ENCODE results near the gene ZNF443.
A peak's percentile ranks its signal among the peaks of the same experiment; 100 is the strongest.
"Not testable (repeated sequence)": the region's sequence is repeated elsewhere in the genome, so short reads cannot be mapped to it uniquely, and the experiment has no call there.

ZNF443 gene

DNA sequence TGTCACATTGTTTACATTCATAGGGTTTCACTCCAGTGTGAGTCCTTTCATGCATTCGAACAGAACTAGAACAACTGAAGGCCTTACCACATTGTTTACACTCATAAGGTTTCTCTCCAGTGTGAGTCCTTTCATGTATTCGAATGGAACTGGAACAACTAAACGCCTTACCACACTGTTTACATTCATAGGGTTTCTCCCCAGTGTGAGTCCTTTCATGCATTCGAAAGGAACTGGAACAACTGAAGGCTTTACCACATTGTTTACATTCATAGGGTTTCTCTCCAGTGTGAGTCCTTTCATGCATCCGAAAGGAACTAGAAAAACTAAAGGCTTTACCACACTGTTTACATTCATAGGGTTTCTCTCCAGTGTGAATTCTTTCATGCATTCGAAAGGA is 23.3 kb upstream of the ZNF443 start:
- H3K4me1 Mint-ChIP-seq (ENCODE audit: low read depth in 2 of 2); ATAC-seq (replicated peaks); DNase-seq; H3K4me3 Mint-ChIP-seq; H3K27ac Mint-ChIP-seq; H3K27me3 Mint-ChIP-seq: not testable (repeated sequence)
- peaks cover 11% of the 10 kb centered on the region for H3K36me3 Mint-ChIP-seq (ENCODE audit: insufficient read depth)
- H3K9me3 Mint-ChIP-seq: peaks cover 6 to 17% of the 10 kb centered on the region in 2 donors

DNA sequence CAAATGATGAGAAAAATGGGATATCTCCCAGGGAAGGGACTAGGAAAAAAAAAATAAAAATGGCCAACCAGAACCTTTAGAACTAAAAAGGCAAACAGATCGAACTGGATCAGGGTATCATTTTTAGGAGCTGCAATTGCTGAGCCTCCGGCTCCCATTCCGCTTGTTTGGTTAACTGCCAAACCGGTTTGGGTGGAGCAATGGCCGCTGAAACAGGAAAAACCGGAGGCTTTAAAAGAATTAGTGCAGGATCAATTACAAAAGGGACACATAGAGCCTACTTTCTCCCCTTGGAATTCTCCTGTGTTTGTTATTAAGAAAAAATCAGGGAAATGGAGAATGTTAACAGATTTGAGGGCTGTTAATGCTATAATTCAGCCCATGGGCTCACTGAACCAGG is 12.7 kb upstream of the ZNF443 start:
- ATAC-seq (replicated peaks) (no peak), DNase-seq (no peak)
- peaks cover 11 to 14% of the 10 kb centered on the region in 2 donors for H3K9me3 Mint-ChIP-seq
- no peaks in the 10 kb centered on the region for H3K27me3 Mint-ChIP-seq
- H3K27ac Mint-ChIP-seq: no peak overlapping the region
- H3K4me3 Mint-ChIP-seq: no peak overlapping the region
- no peaks in the 10 kb centered on the region for H3K4me1 Mint-ChIP-seq (ENCODE audit: low read depth in 2 of 2)
- H3K36me3 Mint-ChIP-seq (ENCODE audit: insufficient read depth): no peaks in the 10 kb centered on the region

DNA sequence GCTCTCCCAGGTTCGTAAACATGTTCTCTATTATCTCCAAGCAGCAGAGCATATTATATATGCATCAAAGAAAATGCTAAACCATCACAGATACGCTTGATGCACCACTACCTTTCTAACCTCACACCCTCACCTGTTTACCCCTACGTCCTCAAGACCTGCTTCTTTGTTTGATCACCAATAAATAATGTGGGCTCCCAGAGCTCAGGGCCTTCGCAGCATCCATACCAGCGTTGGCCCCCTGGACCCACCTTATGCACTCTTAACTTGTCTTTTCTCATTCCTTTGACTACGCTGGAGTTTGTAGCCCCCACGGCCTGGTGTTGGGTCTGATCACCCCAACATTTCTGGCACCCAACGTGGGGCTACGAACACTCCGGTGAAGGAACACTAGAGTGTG is 10.0 kb upstream of the ZNF443 start:
- DNase-seq: no peak
- no peaks in the 10 kb centered on the region for H3K27me3 Mint-ChIP-seq
- H3K4me1 Mint-ChIP-seq (ENCODE audit: low read depth in 2 of 2): no peaks in the 10 kb centered on the region
- no peak overlapping the region for H3K27ac Mint-ChIP-seq
- H3K9me3 Mint-ChIP-seq: peaks cover 6 to 19% of the 10 kb centered on the region in 2 donors
- ATAC-seq (replicated peaks): no peak
- no peak overlapping the region for H3K4me3 Mint-ChIP-seq
- no peaks in the 10 kb centered on the region for H3K36me3 Mint-ChIP-seq (ENCODE audit: insufficient read depth)

DNA sequence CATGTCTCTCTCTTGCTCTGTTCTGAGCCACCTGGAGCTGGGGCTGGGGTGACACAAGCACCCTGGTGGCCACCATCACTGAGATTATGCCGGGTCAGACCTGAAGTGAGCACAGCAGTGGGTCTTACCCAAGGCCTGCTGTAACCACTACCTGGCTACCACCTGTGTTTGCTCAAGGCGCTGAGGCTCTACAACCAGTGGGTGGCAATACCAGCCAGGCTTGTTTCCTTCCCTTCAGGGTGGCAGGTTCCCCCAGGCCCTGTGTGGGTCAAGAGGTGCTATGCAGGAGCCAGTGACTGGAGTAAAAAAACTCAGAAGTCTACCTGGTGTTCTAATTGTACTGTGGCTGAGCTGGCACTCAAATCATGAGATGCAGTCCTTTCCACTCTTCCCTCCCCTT is 8.0 kb upstream of the ZNF443 start:
- no peak overlapping the region for H3K27ac Mint-ChIP-seq
- no peak overlapping the region for H3K4me3 Mint-ChIP-seq
- H3K9me3 Mint-ChIP-seq: peaks cover 6 to 29% of the 10 kb centered on the region in 2 donors

DNA sequence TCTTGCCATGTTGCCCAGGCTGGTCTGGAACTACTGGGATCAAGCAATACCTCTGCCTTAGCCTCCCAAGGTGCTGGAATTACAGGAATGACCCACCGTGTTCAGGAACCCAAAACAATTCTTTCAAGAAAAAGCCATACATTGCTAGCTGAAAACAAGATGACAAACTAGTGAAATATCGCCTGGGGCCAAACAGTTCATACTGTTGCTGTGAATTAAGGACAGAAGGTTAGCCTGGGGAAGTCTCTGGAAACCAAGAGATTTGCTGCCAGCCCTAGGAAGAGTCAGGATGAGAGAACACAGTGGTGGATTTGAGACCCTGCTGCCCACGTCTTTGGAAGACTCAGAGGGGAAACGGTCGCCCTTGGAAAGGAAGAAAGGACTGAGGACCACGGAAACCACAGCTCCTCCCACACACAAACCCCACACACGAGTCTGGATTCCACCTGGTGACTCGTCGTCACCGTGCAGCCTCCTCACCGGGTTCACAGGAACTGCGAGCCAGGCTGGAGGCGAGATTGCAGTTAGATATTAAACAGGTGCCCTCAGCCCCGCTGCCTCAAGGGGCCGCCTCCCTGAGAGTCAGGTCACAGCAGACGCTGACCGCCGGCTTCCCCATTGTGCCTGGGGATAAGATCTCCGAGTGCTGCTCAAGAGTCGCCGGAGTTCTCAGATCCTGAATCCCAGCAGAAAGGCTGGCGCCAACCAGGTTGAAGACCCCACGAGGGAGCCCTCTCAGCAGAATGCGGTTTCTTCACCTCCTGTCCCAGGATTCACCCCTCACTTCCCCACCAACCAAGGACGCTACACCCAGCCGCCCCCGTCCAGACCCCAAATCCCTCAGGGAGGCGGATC is 908 bp downstream of the ZNF443 start:
- not testable (repeated sequence) for H3K27me3 Mint-ChIP-seq, H3K9me3 Mint-ChIP-seq
- peak overlapping the region; percentile 93 to 96 for H3K27ac Mint-ChIP-seq
- ATAC-seq (replicated peaks) (peak; percentile 32), DNase-seq (peak; percentile 5 to 20 (median 5))
- H3K4me1 Mint-ChIP-seq (ENCODE audit: low read depth in 2 of 2): peaks cover 5 to 13% of the 10 kb centered on the region in 2 donors
- peak overlapping the region; percentile 100 for H3K4me3 Mint-ChIP-seq
- peaks cover 16% of the 10 kb centered on the region for H3K36me3 Mint-ChIP-seq (ENCODE audit: insufficient read depth)

More for the DNA sequence above, 8.0 kb upstream of the ZNF443 start:
- ATAC-seq (replicated peaks) (no peak), DNase-seq (no peak)
- H3K27me3 Mint-ChIP-seq: no peaks in the 10 kb centered on the region
- no peaks in the 10 kb centered on the region for H3K4me1 Mint-ChIP-seq (ENCODE audit: low read depth in 2 of 2)
- H3K36me3 Mint-ChIP-seq (ENCODE audit: insufficient read depth): no peaks in the 10 kb centered on the region

DNA sequence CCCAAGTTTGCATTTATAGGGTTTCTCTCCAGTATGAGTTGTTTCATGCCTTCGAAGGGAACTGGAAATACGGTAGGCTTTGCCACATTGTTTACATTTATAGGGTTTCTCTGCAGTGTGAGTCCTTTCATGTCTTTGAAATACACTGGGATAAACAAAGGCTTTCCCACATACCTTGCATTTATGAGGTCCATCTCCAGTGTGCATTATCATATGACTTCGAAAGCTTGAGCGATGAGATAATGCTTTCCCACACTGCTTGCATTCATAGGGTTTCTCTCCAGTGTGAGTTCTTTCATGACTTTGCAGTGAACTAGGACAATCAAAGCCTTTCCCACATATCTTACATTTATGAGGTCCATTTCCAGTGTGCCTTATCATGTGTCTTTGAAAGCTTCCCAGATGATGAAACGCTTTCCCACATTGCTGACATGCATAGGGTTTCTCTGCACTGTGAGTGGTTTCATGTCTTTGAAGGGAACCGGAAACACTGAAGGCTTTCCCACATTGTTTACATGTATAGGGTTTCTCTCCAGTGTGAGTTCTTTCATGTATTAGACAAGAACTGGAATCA is 10.0 kb downstream of the ZNF443 start:
- not testable (repeated sequence) for H3K27me3 Mint-ChIP-seq

DNA sequence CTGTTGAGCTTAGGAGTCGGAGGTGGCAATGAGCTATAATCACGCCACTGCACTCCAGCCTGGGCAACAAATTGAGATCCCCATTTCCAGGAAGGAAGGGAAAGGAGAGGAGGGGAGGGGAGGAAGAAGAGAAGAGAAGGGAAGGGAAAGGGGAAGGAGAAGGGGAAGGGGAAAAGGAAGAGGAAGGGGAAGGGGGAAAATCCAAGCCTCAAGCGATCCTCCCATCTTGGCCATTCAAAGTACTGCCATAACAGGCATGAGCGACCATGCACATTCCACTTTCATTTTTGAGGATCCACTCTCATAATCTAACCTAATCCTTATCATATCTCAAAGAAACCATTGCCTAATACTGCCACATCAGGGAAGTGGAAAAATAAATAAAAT is 14.9 kb downstream of the ZNF443 start:
- Mint-ChIP-seq H3K36me3 (ENCODE audit: insufficient read depth) (peaks cover 8% of the 10 kb centered on the region), H3K4me3 (no peak overlapping the region), H3K4me1 (ENCODE audit: low read depth in 2 of 2) (no peaks in the 10 kb centered on the region), H3K27ac (no peak overlapping the region), H3K27me3 (no peaks in the 10 kb centered on the region), H3K9me3 (peaks cover 5 to 6% of the 10 kb centered on the region in 2 donors)
- ATAC-seq (replicated peaks): no peak
- no peak for DNase-seq

More for the DNA sequence above, 10.0 kb downstream of the ZNF443 start:
- H3K4me3 Mint-ChIP-seq; DNase-seq; H3K27ac Mint-ChIP-seq; H3K9me3 Mint-ChIP-seq; H3K4me1 Mint-ChIP-seq (ENCODE audit: low read depth in 2 of 2); ATAC-seq (replicated peaks): not testable (repeated sequence)
- H3K36me3 Mint-ChIP-seq (ENCODE audit: insufficient read depth): peaks cover 12% of the 10 kb centered on the region

DNA sequence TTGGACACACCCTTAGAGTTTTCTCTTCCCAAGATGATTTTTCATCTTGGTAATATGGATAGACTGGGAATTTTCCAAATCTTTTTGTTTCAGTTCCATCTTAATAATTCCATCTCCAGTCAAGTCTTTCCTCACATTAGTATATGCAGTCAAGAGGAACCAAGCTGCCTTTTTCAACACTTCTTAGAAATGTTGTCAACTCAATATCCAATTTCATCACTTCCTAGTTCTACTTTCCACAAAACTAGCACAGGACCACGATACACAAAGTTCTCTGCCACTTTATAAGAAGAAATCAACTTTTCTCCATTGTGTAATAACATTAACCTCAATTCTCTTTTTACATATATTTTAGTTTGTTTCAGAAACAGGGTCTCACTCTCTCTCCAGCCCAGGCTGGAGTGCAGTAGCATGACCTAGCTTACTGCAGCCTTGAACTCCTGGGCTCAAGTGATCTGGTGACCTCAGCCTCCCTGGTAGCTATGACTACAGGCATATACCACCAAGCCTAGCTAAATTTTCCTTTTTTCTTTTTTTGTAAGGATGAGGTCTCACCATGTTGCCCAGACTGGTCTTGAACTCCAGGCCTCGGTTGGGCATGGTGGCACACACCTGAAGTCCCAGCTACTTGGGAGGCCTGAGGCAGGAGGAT is 15.5 kb downstream of the ZNF443 start:
- peaks cover 5 to 6% of the 10 kb centered on the region in 2 donors for H3K9me3 Mint-ChIP-seq
- H3K27ac Mint-ChIP-seq: no peak overlapping the region
- no peak overlapping the region for H3K4me3 Mint-ChIP-seq
- DNase-seq (no peak), ATAC-seq (replicated peaks) (no peak)
- H3K36me3 Mint-ChIP-seq (ENCODE audit: insufficient read depth): peaks cover 4% of the 10 kb centered on the region
- no peaks in the 10 kb centered on the region for H3K4me1 Mint-ChIP-seq (ENCODE audit: low read depth in 2 of 2)
- H3K27me3 Mint-ChIP-seq: no peaks in the 10 kb centered on the region

DNA sequence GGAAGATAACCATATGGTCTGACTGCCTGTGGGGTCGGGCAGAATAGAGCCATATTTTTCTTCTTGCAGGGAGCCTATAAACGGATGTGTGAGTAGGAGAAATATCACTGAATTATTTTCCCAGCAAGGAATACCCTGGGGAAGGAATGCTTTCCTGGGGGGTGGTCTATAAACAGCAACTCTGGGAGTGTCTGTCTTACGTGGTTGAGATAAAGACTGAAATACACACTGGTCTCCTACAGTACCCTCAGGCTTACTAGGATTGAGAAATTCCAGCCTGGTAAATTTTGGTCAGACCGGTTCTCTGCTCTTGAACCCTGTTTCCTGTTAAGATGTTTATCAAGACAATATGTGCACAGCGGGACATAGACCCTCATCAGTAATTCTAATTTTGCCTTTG is 23.5 kb downstream of the ZNF443 start:
- not testable (repeated sequence) for DNase-seq; H3K4me1 Mint-ChIP-seq (ENCODE audit: low read depth in 2 of 2); H3K9me3 Mint-ChIP-seq; H3K27ac Mint-ChIP-seq; H3K36me3 Mint-ChIP-seq (ENCODE audit: insufficient read depth); H3K4me3 Mint-ChIP-seq; H3K27me3 Mint-ChIP-seq; ATAC-seq (replicated peaks)

DNA sequence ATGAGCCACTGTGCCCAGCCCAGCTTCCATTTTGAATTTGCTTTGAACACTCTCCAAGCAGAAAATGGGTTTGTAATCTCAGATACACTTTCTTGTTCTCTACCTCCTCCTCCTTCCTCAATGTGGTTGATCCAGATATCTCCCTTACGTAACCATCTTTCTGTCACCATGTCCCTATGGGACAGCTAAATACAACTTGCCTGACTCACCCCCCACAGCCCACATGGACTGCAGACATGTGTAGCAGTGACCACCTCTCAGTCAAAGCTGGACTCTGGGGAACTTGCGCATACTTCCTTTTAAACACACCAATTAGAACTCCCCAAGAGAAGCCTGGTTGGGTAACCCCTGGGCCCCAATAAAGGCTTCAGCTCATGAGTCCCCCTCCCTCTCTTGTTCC is 28.9 kb downstream of the ZNF443 start:
- Mint-ChIP-seq H3K36me3 (ENCODE audit: insufficient read depth) (no peaks in the 10 kb centered on the region), H3K4me3 (no peak overlapping the region), H3K27ac (no peak overlapping the region), H3K4me1 (ENCODE audit: low read depth in 2 of 2) (no peaks in the 10 kb centered on the region), H3K27me3 (no peaks in the 10 kb centered on the region), H3K9me3 (peaks cover 1 to 7% of the 10 kb centered on the region in 2 donors)
- ATAC-seq (replicated peaks) (no peak), DNase-seq (no peak)

DNA sequence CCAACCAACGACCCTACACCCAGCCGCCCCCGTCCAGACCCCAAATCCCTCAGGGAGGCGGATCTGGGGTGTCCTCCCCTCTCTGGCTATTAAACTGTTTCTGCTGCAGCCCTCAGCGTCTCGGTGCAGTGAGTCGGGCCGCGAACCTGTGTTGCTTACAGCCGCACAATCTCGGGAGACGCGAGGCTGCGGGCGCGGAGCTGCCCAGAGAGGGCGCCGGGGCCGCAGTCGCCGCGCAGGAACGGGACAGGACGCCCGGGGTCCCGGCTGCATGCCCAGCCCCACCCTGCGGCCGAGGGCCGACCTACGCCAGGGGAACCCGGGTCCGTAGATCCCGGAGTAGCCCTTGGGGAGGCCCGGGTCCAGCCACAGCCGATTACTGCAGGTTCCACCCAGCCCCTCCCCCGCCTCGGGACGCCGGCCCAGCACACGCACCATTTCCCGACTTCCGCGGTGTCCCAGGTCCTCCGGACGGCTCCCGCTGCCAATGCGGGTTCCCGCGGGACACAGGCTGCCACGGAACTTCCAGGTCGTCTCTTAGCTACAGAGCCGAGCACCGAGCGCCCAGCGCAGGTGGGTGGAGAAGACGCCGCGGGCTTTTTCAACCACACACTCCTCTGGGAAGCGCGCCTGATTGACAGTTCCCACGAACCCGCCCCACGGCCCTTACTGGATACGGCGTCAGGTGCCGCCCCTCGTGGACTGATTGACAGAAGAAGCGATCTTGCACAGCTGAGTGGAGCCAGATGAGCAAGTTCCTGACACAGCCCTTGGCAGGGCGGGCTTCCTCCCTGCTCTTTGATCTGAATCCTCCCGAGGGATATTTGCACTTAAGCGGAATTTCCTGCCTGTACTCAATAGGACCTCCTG is 40.0 kb downstream of the ZNF443 start, which contains the start of gene ZNF799:
Gene ZNF799 (minus strand): TSS at position 639 of the 870 bp plus-strand sequence. CDS start 201 bp downstream, at position 438.
- DNase-seq (peak; percentile 58 to 66 (median 60)), ATAC-seq (replicated peaks) (peak; percentile 89)
- Mint-ChIP-seq H3K4me3 (peak within 1 kb of the TSS; percentile 87 to 93), H3K27me3 (no peaks in the 10 kb centered on the region), H3K27ac (peak within 1 kb of the TSS; percentile 84 to 87), H3K9me3 (no peaks in the 10 kb centered on the region), H3K4me1 (ENCODE audit: low read depth in 2 of 2) (peaks cover 9 to 13% of the 10 kb centered on the region in 2 donors), H3K36me3 (ENCODE audit: insufficient read depth) (peaks cover 11% of the 10 kb centered on the region)

DNA sequence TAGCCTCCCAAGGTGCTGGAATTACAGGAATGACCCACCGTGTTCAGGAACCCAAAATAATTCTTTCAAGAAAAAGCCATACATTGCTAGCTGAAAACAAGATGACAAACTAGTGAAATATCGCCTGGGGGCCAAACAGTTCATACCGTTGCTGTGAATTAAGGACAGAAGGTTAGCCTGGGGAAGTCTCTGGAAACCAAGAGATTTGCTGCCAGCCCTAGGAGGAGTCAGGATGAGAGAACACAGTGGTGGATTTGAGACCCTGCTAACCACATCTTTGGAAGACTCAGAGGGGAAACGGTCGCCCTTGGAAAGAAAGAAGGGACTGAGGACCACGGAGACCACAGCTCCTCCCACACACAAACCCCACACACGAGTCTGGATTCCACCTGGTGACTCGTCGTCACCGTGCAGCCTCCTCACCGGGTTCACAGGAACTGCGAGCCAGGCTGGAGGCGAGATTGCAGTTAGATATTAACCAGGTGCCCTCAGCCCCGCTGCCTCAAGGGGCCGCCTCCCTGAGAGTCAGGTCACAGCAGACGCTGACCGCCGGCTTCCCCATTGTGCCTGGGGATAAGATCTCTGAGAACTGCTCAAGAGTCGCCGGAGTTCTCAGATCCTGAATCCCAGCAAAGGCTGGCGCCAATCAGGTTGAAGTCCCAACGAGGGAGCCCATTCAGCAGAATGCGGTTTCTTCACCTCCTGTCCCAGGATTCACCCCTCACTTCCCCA is 40.8 kb downstream of the ZNF443 start:
- H3K36me3 Mint-ChIP-seq (ENCODE audit: insufficient read depth): peaks cover 11% of the 10 kb centered on the region
- peak overlapping the region; percentile 87 to 93 for H3K4me3 Mint-ChIP-seq
- not testable (repeated sequence) for H3K9me3 Mint-ChIP-seq, H3K27me3 Mint-ChIP-seq
- peaks cover 12 to 13% of the 10 kb centered on the region in 2 donors for H3K4me1 Mint-ChIP-seq (ENCODE audit: low read depth in 2 of 2)
- peak; percentile 59 for ATAC-seq (replicated peaks)
- peak in 2 of 3 experiments; percentile 2 to 6 for DNase-seq
- peak overlapping the region; percentile 84 to 87 for H3K27ac Mint-ChIP-seq

All from effector memory CD8-positive, alpha-beta T cell (primary cell).